ENCODE data around the gene WBP1.
A peak's percentile ranks its signal among the peaks of the same experiment; 100 is the strongest.

The WBP1 gene

GRCh38 chr2:74458132-74458937, at the start of gene WBP1:
WBP1 (plus strand) TSS chr2:74458438; CDS start chr2:74458603, 165 bp downstream.
- H3K4me3 ChIP-seq (ENCODE audit: low read depth, low read length), result peak within 1 kb of the TSS; percentile 97

- no peak overlapping the region for H3K4me3 ChIP-seq (ENCODE audit: low read depth, low read length)
Observed at GRCh38 chr2:74413001-74413698, 45.1 kb upstream of the WBP1 start.

- no peak overlapping the region for H3K4me3 ChIP-seq (ENCODE audit: low read depth, low read length)
Observed at GRCh38 chr2:74414441-74414840, 43.8 kb upstream of the WBP1 start.

- H3K4me3 ChIP-seq (ENCODE audit: low read depth, low read length), result no peak overlapping the region
Observed at GRCh38 chr2:74414881-74415761, 43.1 kb upstream of the WBP1 start.

- no peak overlapping the region for H3K4me3 ChIP-seq (ENCODE audit: low read depth, low read length)
Observed at GRCh38 chr2:74415762-74416395, 42.4 kb upstream of the WBP1 start.

GRCh38 chr2:74416778-74417177, 41.5 kb upstream of the WBP1 start:
- H3K4me3 ChIP-seq (ENCODE audit: low read depth, low read length), result no peak overlapping the region

- no peak overlapping the region for H3K4me3 ChIP-seq (ENCODE audit: low read depth, low read length)
Observed at GRCh38 chr2:74417197-74417596, 41.0 kb upstream of the WBP1 start.

- no peak overlapping the region for H3K4me3 ChIP-seq (ENCODE audit: low read depth, low read length)
Observed at GRCh38 chr2:74417763-74418162, 40.5 kb upstream of the WBP1 start.

GRCh38 chr2:74418312-74418711, 39.9 kb upstream of the WBP1 start:
- H3K4me3 ChIP-seq (ENCODE audit: low read depth, low read length), result no peak overlapping the region

- H3K4me3 ChIP-seq (ENCODE audit: low read depth, low read length), result no peak overlapping the region
Observed at GRCh38 chr2:74419345-74419744, 38.9 kb upstream of the WBP1 start.

- H3K4me3 ChIP-seq (ENCODE audit: low read depth, low read length), result no peak overlapping the region
Observed at GRCh38 chr2:74420006-74420405, 38.2 kb upstream of the WBP1 start.

GRCh38 chr2:74420443-74421103, 37.7 kb upstream of the WBP1 start:
- H3K4me3 ChIP-seq (ENCODE audit: low read depth, low read length), result peak overlapping the region; percentile 47

- H3K4me3 ChIP-seq (ENCODE audit: low read depth, low read length), result peak within 1 kb of the TSS; percentile 71
Observed at GRCh38 chr2:74421221-74421870, 36.9 kb upstream of the WBP1 start, which contains the start of the genes C2orf81 and WDR54. C2orf81 (minus strand) TSS chr2:74421619; CDS start chr2:74421560, 59 bp downstream. WDR54 (plus strand) TSS chr2:74421730; CDS start chr2:74422154, 424 bp downstream.

- H3K4me3 ChIP-seq (ENCODE audit: low read depth, low read length), result no peak overlapping the region
Observed at GRCh38 chr2:74423231-74424095, 34.8 kb upstream of the WBP1 start.

GRCh38 chr2:74424139-74424992, 33.9 kb upstream of the WBP1 start:
- no peak overlapping the region for H3K4me3 ChIP-seq (ENCODE audit: low read depth, low read length)

- H3K4me3 ChIP-seq (ENCODE audit: low read depth, low read length), result no peak overlapping the region
Observed at GRCh38 chr2:74424995-74425406, 33.2 kb upstream of the WBP1 start.

- no peak overlapping the region for H3K4me3 ChIP-seq (ENCODE audit: low read depth, low read length)
Observed at GRCh38 chr2:74425523-74425922, 32.7 kb upstream of the WBP1 start.

All from iPS-11a (cell line).